Stimulated activated CD4-positive, alpha-beta T cell treated with anti-CD3 and anti-CD28 coated beads, TNF-alpha, amount 100 ng/mL, for 48 hours (primary cell): ENCODE measurements around the gene ARID3B.
A peak's percentile ranks its signal among the peaks of the same experiment; 100 is the strongest.
"Not testable (repeated sequence)": the region's sequence is repeated elsewhere in the genome, so short reads cannot be mapped to it uniquely, and the experiment has no call there.

Experiments
- DNase-seq, 3 donors: peaks; one replicate each; pipeline ENCODE4 v3.0.0-alpha.2; 2020; ENCODE audit warnings: low read depth in 3 of 3

ARID3B gene

GRCh38 chr15:74571191-74571590 lies 30.2 kb downstream of the ARID3B start:
- no peak for DNase-seq

GRCh38 chr15:74573987-74574386 lies 33.0 kb downstream of the ARID3B start:
- no peak for DNase-seq

GRCh38 chr15:74578496-74578994 lies 37.5 kb downstream of the ARID3B start:
- DNase-seq: no peak

- no peak for DNase-seq
Observed at GRCh38 chr15:74579001-74579400, 38.0 kb downstream of the ARID3B start.

- DNase-seq: no peak
Observed at GRCh38 chr15:74580538-74581350, 39.7 kb downstream of the ARID3B start.

- no peak for DNase-seq
Observed at GRCh38 chr15:74584204-74584603, 43.2 kb downstream of the ARID3B start.

- DNase-seq: no peak
Observed at GRCh38 chr15:74584779-74585178, 43.8 kb downstream of the ARID3B start.

- no peak for DNase-seq
Observed at GRCh38 chr15:74585191-74585590, 44.2 kb downstream of the ARID3B start.

- no peak for DNase-seq
Observed at GRCh38 chr15:74585857-74586256, 44.8 kb downstream of the ARID3B start.

- DNase-seq: no peak
Observed at GRCh38 chr15:74589826-74590225, 48.8 kb downstream of the ARID3B start.

- DNase-seq: no peak
Observed at GRCh38 chr15:74592222-74592621, 51.2 kb downstream of the ARID3B start.

- no peak for DNase-seq
Observed at GRCh38 chr15:74593122-74593521, 52.1 kb downstream of the ARID3B start.

GRCh38 chr15:74594455-74594854 lies 53.4 kb downstream of the ARID3B start:
- DNase-seq: no peak

- DNase-seq: no peak
Observed at GRCh38 chr15:74595271-74595670, 54.3 kb downstream of the ARID3B start.

- DNase-seq: not testable (repeated sequence)
Observed at GRCh38 chr15:74596736-74597135, 55.7 kb downstream of the ARID3B start.

- DNase-seq: not testable (repeated sequence)
Observed at GRCh38 chr15:74597146-74597705, 56.2 kb downstream of the ARID3B start.

- DNase-seq: peak; percentile 79 to 87 (median 81)
Observed at GRCh38 chr15:74598126-74598842, 57.3 kb downstream of the ARID3B start.

- DNase-seq: no peak
Observed at GRCh38 chr15:74599156-74599555, 58.1 kb downstream of the ARID3B start.

- no peak for DNase-seq
Observed at GRCh38 chr15:74603026-74603788, 62.2 kb downstream of the ARID3B start.

GRCh38 chr15:74603789-74604705 lies 63.0 kb downstream of the ARID3B start:
- DNase-seq: no peak
